ENCODE data around the gene C1GALT1. TPM values are rescaled to one million over a fixed set of nuclear protein-coding genes. Genes with fewer than 3 reads are reported as not detected.
A peak's percentile ranks its signal among the peaks of the same experiment; 100 is the strongest.
"Not testable (repeated sequence)": the region's sequence is repeated elsewhere in the genome, so short reads cannot be mapped to it uniquely, and the experiment has no call there.

The C1GALT1 gene
- total RNA-seq, 8 experiments from 2014 or later = 7.3 to 29.2 (median 13.6) TPM

DNA sequence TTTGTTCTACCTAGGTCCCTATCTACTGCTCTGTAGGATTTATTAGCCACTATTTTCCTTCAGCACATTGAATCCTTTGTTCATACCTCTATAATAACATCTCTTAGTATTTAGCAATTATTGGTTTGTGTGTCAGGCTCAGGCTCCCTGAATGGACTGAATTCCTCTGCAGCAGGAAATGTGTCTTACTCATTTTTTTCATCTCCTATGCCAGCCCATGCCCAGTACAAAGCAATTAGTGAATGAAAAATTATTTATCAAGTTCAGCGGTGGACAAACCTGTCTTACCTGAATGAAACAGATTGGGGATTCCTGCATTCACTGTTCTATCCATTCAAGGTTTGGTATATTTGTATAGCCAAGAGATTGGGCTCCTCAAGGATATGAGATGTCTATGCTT, 53.7 kb downstream of the C1GALT1 start:
- Histone ChIP-seq H3K4me3 (no peak overlapping the region), H3K27ac (no peak overlapping the region), H3K4me1 (replicated peaks in 1 of 2) (peaks cover 6 to 9% of the 10 kb centered on the region in 2 donors)
- in situ Hi-C loops (cut with MboI; ENCODE audit: low pct_unique_long_range_greater_than_20kb in 2 of 9, low sequenced_read_pairs in 9 of 9, unreplicated experiment in 9 of 9) = no loop called here
- 50 to 100% (median 94%) methylated on average over 1 of the region's 1 CpG; no CpG with 5 or more reads in 2 of the 10 experiments for WGBS, 10 experiments
- no peak for ATAC-seq (replicated peaks in 6 of 8)

DNA sequence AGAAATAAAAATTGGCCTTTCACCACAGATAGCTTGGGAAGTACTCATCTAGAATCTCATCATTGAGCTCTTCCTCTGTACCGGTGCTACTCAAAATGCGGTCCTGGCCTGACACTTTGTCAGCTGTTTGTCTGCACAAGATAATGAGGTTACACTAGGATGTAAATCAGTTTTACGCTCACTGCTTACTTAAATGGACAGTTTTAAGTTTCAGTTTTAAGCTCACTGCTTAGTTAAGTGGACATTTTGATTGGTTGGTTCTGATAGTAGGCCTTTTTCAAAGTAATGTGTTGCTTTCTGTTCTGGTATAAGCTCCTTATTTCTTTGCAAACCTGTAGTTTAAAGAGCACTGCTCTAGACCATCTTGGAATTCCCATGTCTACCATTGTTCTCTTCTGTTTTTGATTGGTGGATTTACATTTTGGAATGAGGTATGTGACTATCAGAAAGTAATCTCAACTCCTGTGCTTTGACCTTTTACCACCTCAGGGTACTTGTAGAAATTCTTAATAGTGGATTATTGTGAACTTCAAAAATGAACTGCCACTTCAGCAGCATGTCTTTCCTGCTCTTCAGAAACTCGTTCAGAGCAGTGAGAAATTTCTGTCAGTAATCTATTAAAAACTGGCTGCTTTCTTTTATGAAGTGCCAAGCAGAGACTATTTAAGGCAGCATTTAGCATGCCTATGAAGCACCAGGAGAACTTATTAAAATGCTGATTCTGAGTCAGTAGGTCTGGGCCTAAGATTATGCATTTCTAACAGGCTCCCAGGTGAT, 55.0 kb downstream of the C1GALT1 start:
- 33 to 100% (median 76%) methylated on average over 1 to 4 of the region's 4 CpGs for WGBS, 10 experiments
- Histone ChIP-seq H3K27ac (no peak overlapping the region), H3K4me1 (replicated peaks in 1 of 2) (peaks cover 6 to 9% of the 10 kb centered on the region in 2 donors), H3K4me3 (no peak overlapping the region)
- no peak for ATAC-seq (replicated peaks in 6 of 8)
- in situ Hi-C loops (cut with MboI; ENCODE audit: low pct_unique_long_range_greater_than_20kb in 2 of 9, low sequenced_read_pairs in 9 of 9, unreplicated experiment in 9 of 9) = no loop called here

DNA sequence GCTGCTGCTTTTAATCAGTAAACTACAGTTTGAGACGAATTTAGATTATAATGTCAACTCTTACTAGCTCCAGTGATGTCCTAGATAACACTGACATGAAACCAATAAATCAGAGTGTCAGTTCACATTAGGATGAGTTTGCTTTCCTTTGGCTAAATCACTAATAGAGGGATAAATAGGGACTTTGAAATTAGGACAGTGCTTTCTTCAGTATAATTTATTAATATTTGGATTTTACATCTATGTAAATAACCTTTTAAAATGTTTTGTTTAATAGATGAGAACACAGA, 55.6 kb downstream of the C1GALT1 start:
- no peak overlapping the region for H3K4me3 ChIP-seq
- no peak for ATAC-seq (replicated peaks in 6 of 8)
- H3K4me1 ChIP-seq (replicated peaks in 1 of 2) = peaks cover 6 to 9% of the 10 kb centered on the region in 2 donors
- no peak overlapping the region for H3K27ac ChIP-seq
- 9 to 22% (median 15%) methylated on average over 1 of the region's 1 CpG; no CpG with 5 or more reads in 4 of the 10 experiments for WGBS, 10 experiments
- in situ Hi-C loops (cut with MboI; ENCODE audit: low pct_unique_long_range_greater_than_20kb in 2 of 9, low sequenced_read_pairs in 9 of 9, unreplicated experiment in 9 of 9) = no loop called here

DNA sequence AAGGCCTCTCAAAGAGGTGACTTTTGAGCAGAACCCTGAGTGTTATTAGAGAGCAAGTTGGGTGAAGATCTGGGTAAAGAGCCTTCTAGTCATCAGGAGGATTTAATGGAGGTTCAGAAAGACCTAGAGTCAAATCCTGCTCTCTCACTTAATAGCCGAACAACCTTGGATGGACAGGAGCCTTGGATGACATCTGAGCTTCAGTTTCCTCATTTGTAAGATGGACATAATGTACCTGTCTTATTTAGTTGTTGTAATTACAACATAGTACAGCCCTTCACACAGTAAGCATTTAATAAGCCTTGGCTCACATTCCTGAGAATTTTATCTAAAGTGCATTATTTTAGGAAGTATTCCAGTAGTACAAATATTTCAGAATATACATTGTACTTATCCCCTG, 57.0 kb downstream of the C1GALT1 start:
- WGBS, 10 experiments = 78 to 100% (median 100%) methylated on average over 1 of the region's 1 CpG; no CpG with 5 or more reads in 5 of the 10 experiments
- no peak overlapping the region for H3K27ac ChIP-seq
- in situ Hi-C loops (cut with MboI; ENCODE audit: low pct_unique_long_range_greater_than_20kb in 2 of 9, low sequenced_read_pairs in 9 of 9, unreplicated experiment in 9 of 9) = no loop called here

DNA sequence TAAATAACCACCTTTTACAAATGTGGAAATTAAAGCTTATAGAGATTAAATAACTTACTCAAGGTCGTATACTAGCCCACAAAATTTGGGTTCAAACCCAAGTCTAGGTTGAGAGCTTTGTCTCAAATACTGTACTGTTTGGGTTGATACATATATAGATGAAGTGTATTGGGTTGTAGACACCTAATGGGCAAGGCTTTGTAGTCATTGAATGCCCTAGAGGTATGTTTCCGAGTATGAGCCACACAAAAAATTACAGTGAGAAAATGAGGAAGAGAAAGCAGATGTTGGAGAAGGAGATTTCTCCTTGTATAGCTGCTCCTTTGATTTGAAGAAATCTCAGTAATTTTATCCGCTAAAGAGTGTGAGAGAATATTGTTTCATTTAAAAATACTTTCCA, 60.6 kb downstream of the C1GALT1 start:
- Histone ChIP-seq H3K4me3 (no peak overlapping the region), H3K4me1 (replicated peaks in 1 of 2) (peaks cover 0 to 2% of the 10 kb centered on the region in 2 donors), H3K27ac (no peak overlapping the region)
- in situ Hi-C loops (cut with MboI; ENCODE audit: low pct_unique_long_range_greater_than_20kb in 2 of 9, low sequenced_read_pairs in 9 of 9, unreplicated experiment in 9 of 9) = no loop called here
- no peak for ATAC-seq (replicated peaks in 6 of 8)
- 67 to 100% (median 88%) methylated on average over 1 to 3 of the region's 3 CpGs for WGBS, 10 experiments

More for the DNA sequence above, 57.0 kb downstream of the C1GALT1 start:
- H3K4me1 ChIP-seq (replicated peaks in 1 of 2) = peaks cover 6 to 9% of the 10 kb centered on the region in 2 donors
- ATAC-seq (replicated peaks in 6 of 8) = no peak
- H3K4me3 ChIP-seq = no peak overlapping the region

DNA sequence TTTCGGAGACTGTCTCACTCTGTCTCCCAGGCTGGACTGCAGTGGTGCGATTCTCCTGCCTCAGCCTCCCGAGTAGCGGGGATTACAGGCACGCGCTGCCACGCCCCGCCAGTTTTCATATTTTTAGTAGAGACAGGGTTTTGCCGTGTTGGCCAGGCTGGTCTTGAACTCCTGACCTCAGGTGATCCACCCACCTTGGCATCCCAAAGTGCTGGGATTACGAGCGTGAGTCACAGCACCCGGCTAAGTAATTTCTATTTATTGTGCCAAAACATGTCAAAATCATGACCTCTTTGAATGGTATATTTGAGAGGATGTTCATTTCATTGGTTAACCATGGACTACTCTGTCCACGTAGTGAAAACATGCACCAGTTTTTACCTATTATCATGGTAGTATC, 62.9 kb downstream of the C1GALT1 start:
- ATAC-seq (replicated peaks in 6 of 8); H3K4me1 ChIP-seq (replicated peaks in 1 of 2); in situ Hi-C loops (cut with MboI; ENCODE audit: low pct_unique_long_range_greater_than_20kb in 2 of 9, low sequenced_read_pairs in 9 of 9, unreplicated experiment in 9 of 9); H3K27ac ChIP-seq; H3K4me3 ChIP-seq: not testable (repeated sequence)
- 87 to 100% (median 95%) methylated on average over 2 to 13 of the region's 13 CpGs for WGBS, 10 experiments

DNA sequence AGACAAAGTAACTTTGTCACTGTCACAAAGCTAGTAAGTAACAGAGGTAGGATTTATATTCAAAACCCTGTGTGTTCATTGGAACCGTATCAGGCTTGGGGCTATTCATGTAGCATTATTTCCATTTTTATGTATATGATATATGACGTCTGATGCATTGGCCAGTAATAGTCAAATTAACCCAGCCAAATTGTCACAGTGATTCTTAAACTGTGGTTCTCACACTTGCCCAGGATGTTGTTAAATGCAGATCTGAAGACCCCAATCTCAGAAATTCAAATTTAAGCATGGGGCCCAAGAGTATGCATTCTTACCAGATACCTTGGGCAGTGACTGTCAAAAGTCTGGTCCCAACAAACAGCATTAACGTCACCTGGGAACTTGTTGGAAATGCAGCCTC, 63.9 kb downstream of the C1GALT1 start:
- no peak overlapping the region for H3K27ac ChIP-seq
- no peak for ATAC-seq (replicated peaks in 6 of 8)
- in situ Hi-C loops (cut with MboI; ENCODE audit: low pct_unique_long_range_greater_than_20kb in 2 of 9, low sequenced_read_pairs in 9 of 9, unreplicated experiment in 9 of 9) = no loop called here
- 70 to 100% (median 89%) methylated on average over 1 to 3 of the region's 3 CpGs; no CpG with 5 or more reads in 2 of the 10 experiments for WGBS, 10 experiments
- no peaks in the 10 kb centered on the region for H3K4me1 ChIP-seq (replicated peaks in 1 of 2)
- H3K4me3 ChIP-seq = no peak overlapping the region

DNA sequence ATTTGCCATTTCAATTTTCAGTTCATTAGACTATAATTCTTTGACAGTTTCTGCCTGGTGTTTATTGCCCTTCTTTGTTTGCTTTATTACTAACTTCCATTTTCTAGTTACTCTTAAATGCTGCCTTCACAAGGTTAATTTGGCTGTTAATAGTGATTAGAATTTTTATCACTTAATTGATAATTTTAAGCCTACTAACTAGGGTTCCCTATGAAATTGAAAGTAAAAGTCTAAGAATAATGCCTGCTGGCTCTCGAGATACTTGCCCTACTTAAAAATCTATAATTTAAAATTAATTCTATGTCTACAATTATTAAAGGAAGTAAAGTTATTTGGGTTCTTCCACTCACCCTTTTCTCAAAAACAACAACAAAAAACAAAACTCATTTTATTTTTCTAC, 65.3 kb downstream of the C1GALT1 start:
- ATAC-seq (replicated peaks in 6 of 8) = no peak
- in situ Hi-C loops (cut with MboI; ENCODE audit: low pct_unique_long_range_greater_than_20kb in 2 of 9, low sequenced_read_pairs in 9 of 9, unreplicated experiment in 9 of 9) = no loop called here
- 78 to 100% (median 100%) methylated on average over 1 of the region's 1 CpG; no CpG with 5 or more reads in 1 of the 10 experiments for WGBS, 10 experiments
- Histone ChIP-seq H3K27ac (no peak overlapping the region), H3K4me1 (replicated peaks in 1 of 2) (no peaks in the 10 kb centered on the region), H3K4me3 (no peak overlapping the region)

DNA sequence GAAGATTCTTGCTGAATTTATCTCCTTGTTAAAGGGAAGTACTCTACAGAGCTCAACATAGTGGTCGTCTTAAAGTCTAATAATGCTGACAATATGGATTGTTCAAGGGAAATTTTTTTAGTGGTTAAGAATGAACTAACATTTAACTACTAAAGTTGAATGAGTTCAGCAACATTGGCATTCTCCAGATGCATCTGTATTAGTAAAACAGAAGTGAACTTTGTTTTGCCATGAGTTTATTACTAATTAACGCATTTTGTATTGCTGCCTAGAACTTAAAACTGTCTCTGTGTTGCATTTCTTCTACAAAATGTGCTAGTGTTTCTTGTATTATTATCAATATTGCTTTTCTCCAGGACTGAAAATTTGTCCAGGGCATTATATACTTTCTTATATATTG, 67.5 kb downstream of the C1GALT1 start:
- 72 to 100% (median 100%) methylated on average over 1 to 2 of the region's 2 CpGs; no CpG with 5 or more reads in 1 of the 10 experiments for WGBS, 10 experiments
- no peak overlapping the region for H3K4me3 ChIP-seq
- no peak overlapping the region for H3K27ac ChIP-seq
- in situ Hi-C loops (cut with MboI; ENCODE audit: low pct_unique_long_range_greater_than_20kb in 2 of 9, low sequenced_read_pairs in 9 of 9, unreplicated experiment in 9 of 9) = no loop called here
- ATAC-seq (replicated peaks in 6 of 8) = no peak
- H3K4me1 ChIP-seq (replicated peaks in 1 of 2) = no peaks in the 10 kb centered on the region

DNA sequence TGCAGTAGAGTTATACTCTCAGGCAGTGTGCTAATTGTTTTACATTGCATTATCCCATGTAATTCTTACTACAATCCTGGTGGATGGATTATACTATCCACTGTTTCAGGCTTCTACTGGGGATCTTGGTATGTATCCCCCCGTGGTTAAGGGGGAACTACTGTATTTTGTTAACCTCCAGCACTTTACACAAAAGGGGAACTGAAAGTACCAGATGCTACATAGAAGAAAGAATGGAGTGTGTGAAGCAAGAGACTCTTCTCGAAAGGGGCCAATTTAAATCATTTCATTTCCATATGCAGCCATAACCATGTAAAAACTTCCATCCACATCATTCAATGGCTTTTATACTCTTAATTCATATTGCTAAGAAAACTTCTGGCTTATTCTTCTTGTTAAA, 69.4 kb downstream of the C1GALT1 start:
- no peak for ATAC-seq (replicated peaks in 6 of 8)
- H3K4me1 ChIP-seq (replicated peaks in 1 of 2) = no peaks in the 10 kb centered on the region

DNA sequence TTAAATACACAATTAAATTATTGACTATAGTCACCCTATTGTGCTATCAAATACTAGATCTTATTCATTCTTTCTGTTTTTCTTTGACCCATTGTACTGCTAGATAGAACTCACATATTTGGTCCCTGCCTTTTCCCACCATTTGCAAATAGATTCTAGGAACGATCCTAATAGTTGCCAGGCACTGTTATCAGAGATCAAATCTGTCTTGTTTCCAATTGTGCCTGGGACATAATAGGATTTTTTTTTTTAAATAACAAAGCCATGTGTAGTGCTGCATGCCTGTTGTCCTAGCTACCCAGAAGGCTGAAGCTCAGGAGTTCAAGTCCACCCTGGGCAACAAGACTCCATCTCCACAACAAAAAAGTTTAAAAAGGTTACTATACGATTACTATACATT, 72.0 kb downstream of the C1GALT1 start:
- no peak overlapping the region for H3K27ac ChIP-seq

More for the DNA sequence above, 69.4 kb downstream of the C1GALT1 start:
- Histone ChIP-seq H3K27ac (no peak overlapping the region), H3K4me3 (no peak overlapping the region)
- WGBS, 10 experiments = 36 to 100% (median 67%) methylated on average over 1 to 2 of the region's 2 CpGs; no CpG with 5 or more reads in 2 of the 10 experiments
- in situ Hi-C loops (cut with MboI; ENCODE audit: low pct_unique_long_range_greater_than_20kb in 2 of 9, low sequenced_read_pairs in 9 of 9, unreplicated experiment in 9 of 9) = no loop called here

DNA sequence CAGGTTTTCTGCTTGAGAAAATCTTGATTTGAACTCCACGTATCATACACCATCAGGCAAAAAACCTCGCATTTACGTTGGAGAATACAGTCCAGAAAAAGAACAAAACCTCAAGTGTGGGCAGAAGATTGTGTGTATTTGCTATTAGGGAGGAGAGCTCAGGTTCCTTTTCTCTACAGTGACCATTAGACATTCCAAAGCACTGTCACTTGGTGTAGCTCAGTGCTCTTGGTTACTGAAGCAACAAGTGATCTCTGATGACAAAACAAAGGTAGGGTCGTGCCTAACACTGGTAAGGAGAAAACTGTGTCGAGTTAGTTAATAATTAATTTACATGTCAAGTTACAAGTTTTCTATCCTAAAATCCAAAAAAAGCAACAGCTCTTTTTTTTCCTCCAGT, 72.6 kb downstream of the C1GALT1 start:
- Histone ChIP-seq H3K27ac (no peak overlapping the region), H3K4me3 (no peak overlapping the region), H3K4me1 (replicated peaks in 1 of 2) (no peaks in the 10 kb centered on the region)
- ATAC-seq (replicated peaks in 6 of 8) = peak in 3 of 8 experiments; percentile 27 to 87 (median 38)
- WGBS, 10 experiments = 69 to 100% (median 87%) methylated on average over 1 to 5 of the region's 5 CpGs; no CpG with 5 or more reads in 1 of the 10 experiments
- in situ Hi-C loops (cut with MboI; ENCODE audit: low pct_unique_long_range_greater_than_20kb in 2 of 9, low sequenced_read_pairs in 9 of 9, unreplicated experiment in 9 of 9) = no loop called here

More for the DNA sequence above, 72.0 kb downstream of the C1GALT1 start:
- H3K4me1 ChIP-seq (replicated peaks in 1 of 2) = no peaks in the 10 kb centered on the region
- ATAC-seq (replicated peaks in 6 of 8) = peak in 1 of 8 experiments; percentile 39
- 56 to 100% (median 71%) methylated on average over 1 to 2 of the region's 2 CpGs; no CpG with 5 or more reads in 1 of the 10 experiments for WGBS, 10 experiments
- in situ Hi-C loops (cut with MboI; ENCODE audit: low pct_unique_long_range_greater_than_20kb in 2 of 9, low sequenced_read_pairs in 9 of 9, unreplicated experiment in 9 of 9) = no loop called here
- no peak overlapping the region for H3K4me3 ChIP-seq

DNA sequence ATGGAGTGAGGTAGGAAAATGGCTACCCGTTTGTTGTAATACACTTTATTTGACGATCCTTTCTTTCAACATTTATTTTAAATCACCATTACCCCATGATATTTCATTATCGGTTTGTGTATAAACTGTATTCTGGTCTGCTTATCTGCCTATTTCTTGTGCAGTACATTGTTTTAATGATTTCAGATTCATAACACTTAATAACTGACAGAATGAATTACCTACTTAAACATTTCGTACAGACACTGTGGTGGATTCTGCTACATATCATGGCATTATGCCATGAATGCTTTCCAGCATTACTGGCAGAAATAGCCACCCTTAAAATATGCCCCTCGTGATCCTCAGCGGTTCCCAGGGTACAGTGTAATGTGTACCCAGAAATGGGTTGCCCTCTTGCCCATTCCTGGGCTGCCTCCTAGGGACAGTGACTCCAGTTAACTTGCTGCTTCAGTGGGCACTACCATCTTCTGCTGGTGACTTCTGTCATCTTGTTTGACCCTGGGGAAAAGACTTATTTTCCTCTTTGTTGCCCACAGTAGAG, 74.5 kb downstream of the C1GALT1 start:
- Histone ChIP-seq H3K4me3 (no peak overlapping the region), H3K4me1 (replicated peaks in 1 of 2) (no peaks in the 10 kb centered on the region), H3K27ac (no peak overlapping the region)
- 78 to 100% (median 90%) methylated on average over 2 to 6 of the region's 6 CpGs for WGBS, 10 experiments
- ATAC-seq (replicated peaks in 6 of 8) = no peak
- in situ Hi-C loops (cut with MboI; ENCODE audit: low pct_unique_long_range_greater_than_20kb in 2 of 9, low sequenced_read_pairs in 9 of 9, unreplicated experiment in 9 of 9) = no loop called here
